Neutrophil (primary cell): ENCODE data around the gene MCM10.
"Not testable (repeated sequence)": the region's sequence is repeated elsewhere in the genome, so short reads cannot be mapped to it uniquely, and the experiment has no call there.

Source experiments
- H3K27ac ChIP-seq: fragments of 200-600 bp; sonication (generic); 2 replicates; pipeline ENCODE4 v1.5.1; 2016; ENCODE audit warnings: mild to moderate bottlenecking, moderate library complexity
- H3K27me3 ChIP-seq: fragments of 200-600 bp; sonication (generic); 2 replicates; pipeline ENCODE4 v1.6.0; 2016; ENCODE audit warnings: mild to moderate bottlenecking
- H3K36me3 ChIP-seq: fragments of 200-600 bp; sonication (generic); 2 replicates; pipeline ENCODE4 v1.5.1; 2017
- H3K4me1 ChIP-seq, 2 experiments: fragments of 200-600 bp in 1 of 2; sonication (generic) in 1 of 2; 1 replicate in 1 of 2; 2 replicates in 1 of 2; pipeline versions ENCODE4 v1.5.1 to v1.6.1; 2013 to 2016; ENCODE audit warnings: low read depth in 1 of 2, low read length in 1 of 2, mild to moderate bottlenecking in 1 of 2, moderate library complexity in 1 of 2; ENCODE audit not compliant: control insufficient read depth in 1 of 2, insufficient read depth in 1 of 2
- H3K4me3 ChIP-seq, 2 experiments: fragments of 200-600 bp in 1 of 2; sonication (generic) in 1 of 2; 1 replicate in 1 of 2; 2 replicates in 1 of 2; pipeline ENCODE4 v1.5.1; 2013 to 2016; ENCODE audit warnings: low read depth in 1 of 2, low read length in 1 of 2, mild to moderate bottlenecking in 1 of 2, moderate library complexity in 1 of 2
- H3K9me3 ChIP-seq: fragments of 200-600 bp; sonication (generic); 2 replicates; pipeline ENCODE4 v1.5.1; 2016
- CTCF ChIP-seq: fragments of 200-600 bp; sonication (generic); IDR thresholded peaks from 2 replicates; pipeline ENCODE4 v1.5.1; 2016; ENCODE audit warnings: antibody characterized with exemption

The MCM10 gene

GRCh38 chr10:13227031-13227430, 65.7 kb downstream of the MCM10 start:
- H3K27me3 ChIP-seq, result no peaks in the 10 kb centered on the region

GRCh38 chr10:13231190-13231589, 69.8 kb downstream of the MCM10 start:
- H3K27me3 ChIP-seq, result no peaks in the 10 kb centered on the region
- no peaks in the 10 kb centered on the region for H3K4me1 ChIP-seq
- H3K9me3 ChIP-seq, result no peaks in the 10 kb centered on the region
- TF ChIP-seq CTCF, result no peak
- H3K36me3 ChIP-seq, result no peaks in the 10 kb centered on the region
- H3K4me3 ChIP-seq, result no peak overlapping the region
- H3K27ac ChIP-seq, result no peak overlapping the region

More at GRCh38 chr10:13227031-13227430, 65.7 kb downstream of the MCM10 start:
- Histone ChIP-seq H3K4me1 (no peaks in the 10 kb centered on the region), H3K36me3 (no peaks in the 10 kb centered on the region), H3K27ac (no peak overlapping the region), H3K4me3 (no peak overlapping the region), H3K9me3 (no peaks in the 10 kb centered on the region)
- no peak for TF ChIP-seq CTCF

- Histone ChIP-seq H3K27ac (no peak overlapping the region), H3K36me3 (no peaks in the 10 kb centered on the region), H3K4me3 (no peak overlapping the region), H3K27me3 (no peaks in the 10 kb centered on the region), H3K4me1 (no peaks in the 10 kb centered on the region), H3K9me3 (no peaks in the 10 kb centered on the region)
- TF ChIP-seq CTCF, result no peak
Measured at GRCh38 chr10:13231808-13232207, 70.5 kb downstream of the MCM10 start.

GRCh38 chr10:13233358-13233757, 72.0 kb downstream of the MCM10 start:
- no peaks in the 10 kb centered on the region for H3K36me3 ChIP-seq
- no peaks in the 10 kb centered on the region for H3K4me1 ChIP-seq
- no peaks in the 10 kb centered on the region for H3K9me3 ChIP-seq
- H3K27ac ChIP-seq, result no peak overlapping the region
- H3K4me3 ChIP-seq, result no peak overlapping the region
- H3K27me3 ChIP-seq, result no peaks in the 10 kb centered on the region
- no peak for TF ChIP-seq CTCF

GRCh38 chr10:13234172-13234571, 72.8 kb downstream of the MCM10 start, which contains the start of gene UCMA:
TSS of gene UCMA (minus strand) at chr10:13234374. CDS start at chr10:13234258, 116 bp downstream.
- H3K36me3 ChIP-seq, result no peaks in the 10 kb centered on the region
- H3K4me1 ChIP-seq, result no peaks in the 10 kb centered on the region
- H3K27me3 ChIP-seq, result no peaks in the 10 kb centered on the region
- no peak within 1 kb of the TSS for H3K27ac ChIP-seq
- H3K4me3 ChIP-seq, result no peak within 1 kb of the TSS
- TF ChIP-seq CTCF, result no peak
- H3K9me3 ChIP-seq, result no peaks in the 10 kb centered on the region

GRCh38 chr10:13234736-13235135, 73.4 kb downstream of the MCM10 start:
- not testable (repeated sequence) for H3K27ac ChIP-seq, H3K4me1 ChIP-seq, H3K27me3 ChIP-seq, H3K4me3 ChIP-seq, H3K36me3 ChIP-seq, H3K9me3 ChIP-seq
